SK-N-SH (cell line): ENCODE measurements around the gene C4orf33.

Experiments used
- CHD2 ChIP-seq: fragments of 150-350 bp; IDR thresholded peaks from 2 replicates; pipeline ENCODE4 v1.6.1; 2018; ENCODE audit warnings: low read length; ENCODE audit not compliant: partially characterized antibody
- CTCF ChIP-seq: fragments of 200-600 bp; sonication (generic); IDR thresholded peaks from 2 replicates; pipeline ENCODE4 v1.6.1; 2017; ENCODE audit warnings: antibody characterized with exemption, mild to moderate bottlenecking, moderate library complexity
- ELF1 ChIP-seq: IDR thresholded peaks from 2 replicates; pipeline ENCODE4 v1.4.0; 2012
- EP300 ChIP-seq, 2 experiments: IDR thresholded peaks; 2 replicates each; pipeline versions ENCODE4 v1.4.0 to v1.6.1; 2012; ENCODE audit warnings: borderline replicate concordance in 1 of 2, low read depth in 1 of 2, low read length in 1 of 2
- GABPA ChIP-seq: IDR thresholded peaks from 2 replicates; pipeline ENCODE4 v1.4.0; 2012; ENCODE audit warnings: low read depth, mild to moderate bottlenecking
- GATA2 ChIP-seq: sonication (generic); formaldehyde crosslinking; IDR thresholded peaks from 2 replicates; pipeline ENCODE4 v1.5.0; 2020; ENCODE audit warnings: mild to moderate bottlenecking, missing genetic modification reagents
- MAX ChIP-seq: IDR thresholded peaks from 2 replicates; pipeline ENCODE4 v1.4.0; 2012; ENCODE audit warnings: low read depth
- NRF1 ChIP-seq: IDR thresholded peaks from 2 replicates; pipeline ENCODE4 v1.6.1; 2012; ENCODE audit warnings: low read depth, mild to moderate bottlenecking, low read length
- POLR2AphosphoS5 ChIP-seq: IDR thresholded peaks from 2 replicates; pipeline ENCODE4 v1.6.1; 2012; ENCODE audit warnings: low read depth, low read length
- RAD21 ChIP-seq: IDR thresholded peaks from 2 replicates; pipeline ENCODE4 v1.6.1; 2012; ENCODE audit warnings: mild to moderate bottlenecking, low read length
- SMC3 ChIP-seq: IDR thresholded peaks from 2 replicates; pipeline ENCODE4 v1.6.1; 2012; ENCODE audit warnings: low read depth, low read length, improper control_type of control experiment
- ZBTB33 ChIP-seq: IDR thresholded peaks from 2 replicates; pipeline ENCODE4 v1.4.0; 2012; ENCODE audit warnings: low read depth, borderline replicate concordance

- TF ChIP-seq CTCF (no peak), ELF1 (no peak), EP300 (IDR thresholded peaks at IDR 0.05; ENCODE audit: borderline replicate concordance in 1 of 2, low read depth in 1 of 2, low read length in 1 of 2) (no peak), NRF1 (no peak), GABPA (no peak), SMC3 (no peak), MAX (no peak), RAD21 (no peak), POLR2AphosphoS5 (no peak), CHD2 (no peak), ZBTB33 (no peak), GATA2 (CRISPR knock-in tag) (no peak)
These were observed 36.9 kb upstream of the C4orf33 start for GRCh38 chr4:129059028-129059427.
